ENCODE measurements around the gene EIF3I. TPM values are rescaled to one million over a fixed set of nuclear protein-coding genes. Genes with fewer than 3 reads are reported as not detected.
A peak's percentile ranks its signal among the peaks of the same experiment; 100 is the strongest.
"Not testable (repeated sequence)": the region's sequence is repeated elsewhere in the genome, so short reads cannot be mapped to it uniquely, and the experiment has no call there.

Gene EIF3I
- total RNA-seq, 1 donor from 2014 or later, result 125 TPM

- DNase-seq (ENCODE audit: low spot score), result no peak
These were observed 10.5 kb downstream of the EIF3I start for GRCh38 chr1:32232558-32233304.

- DNase-seq (ENCODE audit: low spot score), result no peak
These were observed 12.6 kb downstream of the EIF3I start for GRCh38 chr1:32234792-32235191.

GRCh38 chr1:32239337-32239736 lies 17.1 kb downstream of the EIF3I start:
- no peak for DNase-seq (ENCODE audit: low spot score)

- DNase-seq (ENCODE audit: low spot score), result no peak
These were observed 17.6 kb downstream of the EIF3I start for GRCh38 chr1:32239790-32240139.

- DNase-seq (ENCODE audit: low spot score), result peak; percentile 79
These were observed 18.1 kb downstream of the EIF3I start for GRCh38 chr1:32240140-32240951.

- DNase-seq (ENCODE audit: low spot score), result peak; percentile 77
These were observed 19.0 kb downstream of the EIF3I start for GRCh38 chr1:32241001-32241763.

- peak; percentile 69 for DNase-seq (ENCODE audit: low spot score)
These were observed 20.2 kb downstream of the EIF3I start for GRCh38 chr1:32242341-32242851.

GRCh38 chr1:32246888-32247273 lies 24.7 kb downstream of the EIF3I start, which contains the start of gene FAM167B:
Gene FAM167B (plus strand): TSS chr1:32247222. CDS start chr1:32247422, 200 bp downstream.
- peak; percentile 71 for DNase-seq (ENCODE audit: low spot score)

- no peak for DNase-seq (ENCODE audit: low spot score)
These were observed 25.2 kb downstream of the EIF3I start for GRCh38 chr1:32247452-32247851.

GRCh38 chr1:32247983-32248889 lies 26.0 kb downstream of the EIF3I start:
- peak; percentile 48 for DNase-seq (ENCODE audit: low spot score)

GRCh38 chr1:32249831-32250525 lies 27.8 kb downstream of the EIF3I start:
- peak; percentile 33 for DNase-seq (ENCODE audit: low spot score)

GRCh38 chr1:32250893-32251716 lies 28.9 kb downstream of the EIF3I start, which contains the start of gene LCK:
Gene LCK (plus strand): TSS chr1:32251265. CDS start chr1:32274330, 23,065 bp downstream.
- no peak for DNase-seq (ENCODE audit: low spot score)

- DNase-seq (ENCODE audit: low spot score), result no peak
These were observed 33.2 kb downstream of the EIF3I start for GRCh38 chr1:32255072-32256071.

GRCh38 chr1:32256473-32257226 lies 34.4 kb downstream of the EIF3I start:
- DNase-seq (ENCODE audit: low spot score), result no peak

- no peak for DNase-seq (ENCODE audit: low spot score)
These were observed 35.0 kb downstream of the EIF3I start for GRCh38 chr1:32257227-32257508.

GRCh38 chr1:32263236-32263593 lies 41.0 kb downstream of the EIF3I start:
- DNase-seq (ENCODE audit: low spot score), result not testable (repeated sequence)

- no peak for DNase-seq (ENCODE audit: low spot score)
These were observed 41.5 kb downstream of the EIF3I start for GRCh38 chr1:32263744-32264143.

Measured in umbilical cord (tissue), 2 donors.